ENCODE results near the gene MAN1C1.
A peak's percentile ranks its signal among the peaks of the same experiment; 100 is the strongest.
"Not testable (repeated sequence)": the region's sequence is repeated elsewhere in the genome, so short reads cannot be mapped to it uniquely, and the experiment has no call there.

Gene MAN1C1

DNA sequence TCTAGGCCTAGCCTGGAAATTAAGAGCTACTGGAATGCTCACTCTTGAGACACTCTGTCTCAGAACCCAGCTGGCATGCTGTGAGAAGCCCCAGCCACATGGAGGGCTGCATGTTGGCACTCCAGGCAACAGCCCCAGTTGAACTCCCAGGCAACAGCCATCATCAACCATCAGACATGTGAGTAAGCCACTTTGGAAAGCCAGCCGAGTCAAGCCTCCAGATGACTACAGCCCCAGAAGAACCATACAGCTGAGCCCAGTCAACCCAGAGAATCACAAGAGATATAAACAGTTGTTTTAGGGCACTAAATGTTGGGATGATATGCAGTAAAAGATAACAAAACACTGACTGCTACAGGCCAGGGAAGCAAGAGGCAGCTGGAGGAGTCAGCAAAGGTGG lies 17.7 kb upstream of the MAN1C1 start:
- TF ChIP-seq SPI1 (IDR thresholded peaks at IDR 0.05; ENCODE audit: low read depth, low read length) (no peak), POLR2AphosphoS5 (IDR thresholded peaks at IDR 0.05; ENCODE audit: low read depth, low read length) (no peak), TAF1 (IDR thresholded peaks at IDR 0.05; ENCODE audit: low read depth, low read length) (no peak), PAX5 (IDR thresholded peaks at IDR 0.05; ENCODE audit: insufficient read depth, low read length, severe bottlenecking) (no peak), POLR2A (IDR thresholded peaks at IDR 0.05; ENCODE audit: low read depth, low read length) (no peak), POU2F2 (IDR thresholded peaks at IDR 0.05; ENCODE audit: low read depth, low read length) (no peak)
- FAIRE-seq (no peak), DNase-seq (ENCODE audit: insufficient read length, low spot score) (no peak)

DNA sequence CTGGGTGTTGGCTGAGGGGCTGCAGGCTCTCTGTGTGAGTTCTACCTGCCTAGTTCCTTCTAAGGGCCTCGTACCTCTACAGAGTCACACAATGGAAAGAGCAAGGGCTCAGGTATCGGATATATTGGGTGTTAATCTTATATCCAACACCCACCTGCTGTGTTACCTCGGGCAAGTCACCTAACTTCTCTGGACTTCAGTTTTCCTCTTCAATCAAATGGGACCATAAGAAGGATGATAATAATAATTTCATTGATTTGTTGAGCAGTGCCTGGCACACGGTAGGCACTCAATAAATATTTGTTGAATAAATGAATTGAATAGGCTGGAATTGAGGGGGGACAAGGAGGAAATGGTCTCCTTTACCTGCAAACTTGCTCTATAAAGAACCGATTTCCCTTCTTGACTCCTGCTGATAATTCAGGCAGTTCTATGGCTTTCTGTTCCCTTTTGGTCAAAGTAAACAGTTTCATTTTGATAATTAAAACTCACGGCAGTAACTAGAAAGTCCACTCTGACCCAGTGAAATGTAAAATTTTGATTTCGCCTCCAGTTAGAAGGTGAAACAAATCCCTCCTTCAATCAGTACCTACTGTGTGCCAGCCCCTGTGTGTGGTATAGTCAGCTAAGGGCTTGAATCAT lies 16.5 kb upstream of the MAN1C1 start:
- FAIRE-seq: peak; percentile 87
- TF ChIP-seq SPI1 (IDR thresholded peaks at IDR 0.05; ENCODE audit: low read depth, low read length): peak; percentile 88
- TF ChIP-seq POLR2A (IDR thresholded peaks at IDR 0.05; ENCODE audit: low read depth, low read length): no peak
- no peak for DNase-seq (ENCODE audit: insufficient read length, low spot score)

DNA sequence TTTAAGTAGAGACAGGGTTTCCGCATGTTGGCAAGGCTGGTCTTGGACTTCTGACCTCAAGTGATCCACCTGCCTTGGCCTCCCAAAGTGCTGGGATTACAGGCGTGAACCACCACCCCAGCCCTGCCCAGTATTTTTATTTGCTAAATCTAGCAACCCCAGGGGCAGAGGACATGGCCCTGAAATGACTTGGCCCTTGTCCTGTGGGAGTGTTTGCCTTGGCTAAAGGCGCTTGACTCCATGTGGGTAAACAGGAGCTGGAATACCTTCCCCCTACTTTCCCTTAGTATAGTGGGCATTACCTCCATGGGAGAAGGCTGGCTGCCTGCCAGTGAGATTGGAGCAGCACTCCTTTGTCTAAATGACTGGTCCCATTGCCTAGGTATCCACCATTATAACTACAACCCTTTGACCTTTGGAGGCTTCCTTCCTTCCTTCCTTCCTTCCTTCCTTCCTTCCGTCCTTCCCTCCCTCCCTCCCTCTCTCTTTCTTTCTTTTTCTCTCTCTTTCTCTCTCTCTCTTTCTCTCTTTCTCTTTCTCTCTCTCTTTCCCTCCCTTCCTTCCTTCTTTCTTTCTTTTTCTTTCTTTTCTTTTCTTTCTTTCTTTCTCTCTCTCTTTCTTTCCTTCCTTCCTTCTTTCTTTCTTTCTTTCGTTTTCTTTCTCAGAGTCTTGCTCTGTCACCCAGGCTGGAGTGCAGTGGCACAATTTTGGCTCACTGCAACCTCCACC lies 15.5 kb upstream of the MAN1C1 start:
- not testable (repeated sequence) for DNase-seq (ENCODE audit: insufficient read length, low spot score); FAIRE-seq

DNA sequence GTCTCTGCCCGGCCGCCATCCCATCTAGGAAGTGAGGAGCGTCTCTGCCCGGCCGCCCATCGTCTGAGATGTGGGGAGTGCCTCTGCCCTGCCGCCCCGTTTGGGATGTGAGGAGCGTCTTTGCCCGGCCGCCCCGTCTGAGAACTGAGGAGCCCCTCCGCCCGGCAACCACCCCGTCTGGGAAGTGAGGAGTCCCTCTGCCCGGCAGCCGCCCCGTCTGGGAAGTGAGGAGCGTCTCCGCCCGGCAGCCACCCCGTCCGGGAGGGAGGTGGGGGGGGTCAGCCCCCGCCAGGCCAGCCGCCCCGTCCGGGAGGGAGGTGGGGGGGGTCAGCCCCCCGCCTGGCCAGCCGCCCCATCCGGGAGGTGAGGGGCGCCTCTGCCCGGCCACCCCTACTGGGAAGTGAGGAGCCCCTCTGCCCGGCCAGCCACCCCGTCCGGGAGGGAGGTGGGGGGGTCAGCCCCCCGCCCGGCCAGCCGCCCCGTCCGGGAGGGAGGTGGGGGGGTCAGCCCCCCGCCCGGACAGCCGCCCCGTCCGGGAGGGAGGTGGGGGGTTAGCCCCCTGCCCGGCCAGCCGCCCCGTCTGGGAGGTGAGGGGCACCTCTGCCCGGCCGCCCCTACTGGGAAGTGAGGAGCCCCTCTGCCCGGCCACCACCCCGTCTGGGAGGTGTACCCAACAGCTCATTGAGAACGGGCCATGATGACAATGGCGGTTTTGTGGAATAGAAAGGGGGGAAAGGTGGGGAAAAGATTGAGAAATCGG lies 12.6 kb upstream of the MAN1C1 start:
- DNase-seq (ENCODE audit: insufficient read length, low spot score); FAIRE-seq: not testable (repeated sequence)

DNA sequence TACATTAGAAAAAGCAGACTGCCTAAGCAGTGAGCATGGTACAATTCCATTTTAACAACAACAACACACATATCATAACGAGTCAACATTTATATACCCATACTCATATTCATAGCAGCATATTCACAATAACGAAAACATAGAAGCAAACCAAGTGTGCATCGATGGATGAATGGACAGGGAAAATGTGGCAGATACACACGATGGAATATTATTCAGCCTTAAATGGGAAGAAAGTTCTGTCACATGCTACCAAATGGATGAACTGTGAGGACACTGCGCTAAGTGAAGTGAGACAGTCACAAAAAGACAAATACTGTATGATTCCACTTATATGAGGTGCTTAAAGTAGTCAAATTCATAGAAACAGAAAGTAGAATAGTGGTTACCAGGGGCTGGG lies 9.5 kb upstream of the MAN1C1 start:
- no peak for TF ChIP-seq TAF1 (IDR thresholded peaks at IDR 0.05; ENCODE audit: low read depth, low read length)
- TF ChIP-seq POLR2AphosphoS5 (IDR thresholded peaks at IDR 0.05; ENCODE audit: low read depth, low read length): no peak
- no peak for TF ChIP-seq SPI1 (IDR thresholded peaks at IDR 0.05; ENCODE audit: low read depth, low read length)
- no peak for TF ChIP-seq POLR2A (IDR thresholded peaks at IDR 0.05; ENCODE audit: low read depth, low read length)
- no peak for TF ChIP-seq POU2F2 (IDR thresholded peaks at IDR 0.05; ENCODE audit: low read depth, low read length)
- no peak for TF ChIP-seq PAX5 (IDR thresholded peaks at IDR 0.05; ENCODE audit: insufficient read depth, low read length, severe bottlenecking)
- peak; percentile 67 for FAIRE-seq

DNA sequence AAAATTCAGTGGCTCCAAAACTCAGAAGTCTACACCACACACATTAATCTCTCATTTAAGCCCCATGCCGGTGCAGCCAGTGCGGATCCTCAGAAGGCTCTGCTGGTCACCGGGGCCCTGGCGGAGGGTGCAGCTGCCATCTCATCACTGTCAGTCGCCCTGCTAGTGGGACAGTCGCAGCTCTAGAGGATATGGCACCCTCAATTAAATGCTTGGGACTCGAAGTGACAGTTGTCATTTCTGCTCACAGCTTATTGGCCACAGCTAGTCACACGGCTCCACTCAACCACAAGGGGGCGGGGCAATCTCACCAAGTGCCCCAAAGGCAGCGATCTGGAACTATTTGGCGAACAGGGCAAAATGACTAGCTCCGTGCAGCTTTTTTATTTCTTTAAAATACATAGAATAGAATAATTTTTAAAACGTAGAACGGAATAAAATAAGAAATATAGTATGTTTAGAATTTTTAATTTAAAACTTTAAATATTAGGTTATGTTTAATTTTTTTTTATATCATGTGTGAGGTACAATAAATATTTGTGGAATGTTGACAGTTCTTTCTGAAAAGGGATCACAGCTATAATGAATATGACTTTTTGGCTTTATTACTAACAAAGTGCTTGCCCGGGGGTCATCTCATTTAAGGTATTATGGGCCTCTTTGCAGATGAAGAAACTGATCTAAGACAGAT lies 8.0 kb upstream of the MAN1C1 start:
- TF ChIP-seq TAF1 (IDR thresholded peaks at IDR 0.05; ENCODE audit: low read depth, low read length) (no peak), PAX5 (IDR thresholded peaks at IDR 0.05; ENCODE audit: insufficient read depth, low read length, severe bottlenecking) (peak; percentile 95)
- FAIRE-seq: peak; percentile 98
- peak; percentile 63 for DNase-seq (ENCODE audit: insufficient read length, low spot score)

More for the DNA sequence above, 9.5 kb upstream of the MAN1C1 start:
- DNase-seq (ENCODE audit: insufficient read length, low spot score): no peak

DNA sequence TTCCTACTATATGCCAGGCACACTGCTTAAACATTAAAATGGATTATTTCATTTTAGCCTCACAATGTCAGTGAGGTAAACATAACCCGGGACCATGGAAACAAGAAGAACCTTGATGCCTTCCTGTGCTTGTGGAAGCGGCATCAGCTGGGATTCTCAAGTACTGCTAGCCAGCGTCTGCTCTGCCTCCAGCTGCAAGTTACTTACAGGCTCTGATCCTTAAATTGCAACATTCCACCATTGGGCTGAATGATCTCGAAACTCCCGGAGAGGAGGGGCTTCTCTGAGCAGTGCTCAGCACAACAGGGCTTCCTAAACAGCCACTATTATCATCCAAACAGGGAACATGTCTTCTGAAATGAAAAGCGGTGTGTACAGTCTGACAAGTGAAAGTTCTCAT lies 6.7 kb upstream of the MAN1C1 start:
- DNase-seq (ENCODE audit: insufficient read length, low spot score) (no peak), FAIRE-seq (no peak)

DNA sequence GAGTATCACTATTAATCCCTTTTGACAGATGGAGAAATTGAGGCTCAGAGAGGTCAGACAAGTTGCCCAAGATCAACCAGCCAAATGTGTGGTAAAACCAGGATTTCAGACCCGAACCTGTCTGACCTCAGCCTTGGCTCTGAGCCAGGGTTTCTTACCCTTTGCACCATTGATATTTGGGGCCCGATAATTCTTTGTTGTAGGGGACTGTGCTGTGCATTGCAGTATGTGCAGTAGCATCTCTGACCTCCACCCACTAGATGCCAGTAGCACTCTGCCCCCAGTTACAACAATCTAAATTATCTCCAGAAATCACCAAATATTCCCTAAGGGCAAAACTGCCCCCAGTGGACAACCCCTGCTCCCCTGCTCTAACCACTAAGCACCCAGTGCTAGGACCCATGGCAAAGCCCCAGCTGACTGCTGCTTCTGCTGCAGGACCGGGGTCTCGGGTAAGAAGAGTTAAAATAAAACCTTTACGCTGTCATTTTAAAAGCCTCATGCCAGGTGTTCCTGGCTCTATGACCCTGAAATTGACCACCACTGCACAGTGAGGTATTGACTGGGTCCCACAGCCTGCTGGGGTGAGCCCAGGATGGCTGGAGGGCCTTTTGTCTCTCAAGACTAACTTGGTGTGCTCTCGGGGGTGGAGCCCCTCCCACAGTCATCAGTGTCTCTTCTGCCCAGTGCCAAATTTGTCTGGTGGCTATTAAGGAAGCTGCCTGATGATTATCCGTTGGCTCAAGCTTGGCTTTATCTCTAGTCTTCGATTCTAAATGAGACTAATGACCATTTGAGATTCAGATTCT lies 5.6 kb upstream of the MAN1C1 start:
- TF ChIP-seq POLR2A (IDR thresholded peaks at IDR 0.05; ENCODE audit: low read depth, low read length) (no peak), SPI1 (IDR thresholded peaks at IDR 0.05; ENCODE audit: low read depth, low read length) (no peak), POLR2AphosphoS5 (IDR thresholded peaks at IDR 0.05; ENCODE audit: low read depth, low read length) (no peak), PAX5 (IDR thresholded peaks at IDR 0.05; ENCODE audit: insufficient read depth, low read length, severe bottlenecking) (no peak), POU2F2 (IDR thresholded peaks at IDR 0.05; ENCODE audit: low read depth, low read length) (no peak), TAF1 (IDR thresholded peaks at IDR 0.05; ENCODE audit: low read depth, low read length) (no peak)
- no peak for DNase-seq (ENCODE audit: insufficient read length, low spot score)
- peak; percentile 45 for FAIRE-seq

More for the DNA sequence above, 6.7 kb upstream of the MAN1C1 start:
- no peak for TF ChIP-seq POU2F2 (IDR thresholded peaks at IDR 0.05; ENCODE audit: low read depth, low read length)
- TF ChIP-seq PAX5 (IDR thresholded peaks at IDR 0.05; ENCODE audit: insufficient read depth, low read length, severe bottlenecking): no peak
- TF ChIP-seq POLR2A (IDR thresholded peaks at IDR 0.05; ENCODE audit: low read depth, low read length): no peak
- TF ChIP-seq TAF1 (IDR thresholded peaks at IDR 0.05; ENCODE audit: low read depth, low read length): no peak
- no peak for TF ChIP-seq POLR2AphosphoS5 (IDR thresholded peaks at IDR 0.05; ENCODE audit: low read depth, low read length)
- TF ChIP-seq SPI1 (IDR thresholded peaks at IDR 0.05; ENCODE audit: low read depth, low read length): no peak

DNA sequence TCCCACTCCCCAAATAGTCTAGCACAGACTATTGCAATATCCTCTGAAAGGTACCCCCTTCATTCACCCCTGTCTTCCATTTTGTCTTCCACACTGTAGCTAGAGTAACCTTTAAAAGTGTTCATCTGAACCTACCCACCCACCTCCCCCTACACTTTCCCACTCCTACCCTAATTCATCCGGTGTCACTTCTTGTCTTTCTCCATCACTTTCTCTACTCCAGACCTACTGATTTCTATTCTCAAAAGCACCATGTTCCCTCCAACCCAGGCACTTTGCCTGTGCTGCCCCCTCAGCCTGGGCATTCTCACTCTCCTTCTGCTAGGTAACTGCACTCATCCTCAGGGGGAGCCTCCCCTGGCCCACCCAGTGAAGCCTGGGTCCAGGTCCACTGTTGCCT lies 4.7 kb upstream of the MAN1C1 start:
- FAIRE-seq (peak; percentile 13), DNase-seq (ENCODE audit: insufficient read length, low spot score) (no peak)
- TF ChIP-seq SPI1 (IDR thresholded peaks at IDR 0.05; ENCODE audit: low read depth, low read length) (no peak), POLR2A (IDR thresholded peaks at IDR 0.05; ENCODE audit: low read depth, low read length) (no peak), POLR2AphosphoS5 (IDR thresholded peaks at IDR 0.05; ENCODE audit: low read depth, low read length) (no peak), TAF1 (IDR thresholded peaks at IDR 0.05; ENCODE audit: low read depth, low read length) (no peak), PAX5 (IDR thresholded peaks at IDR 0.05; ENCODE audit: insufficient read depth, low read length, severe bottlenecking) (no peak), POU2F2 (IDR thresholded peaks at IDR 0.05; ENCODE audit: low read depth, low read length) (no peak)

All from GM12891 (cell line).